Peyer's patch (tissue), 4 donors: Measurements from ENCODE around the gene COL9A2. TPM values are rescaled to one million over a fixed set of nuclear protein-coding genes. Genes with fewer than 3 reads are reported as not detected.

ENCODE experiments used
- DNase-seq, 3 donors: peaks; one replicate each; pipeline ENCODE4 v3.0.0-alpha.2; 2017 to 2019
- H3K27ac ChIP-seq, 4 donors: fragments of 200-600 bp; sonication (generic); one replicate each; pipeline ENCODE4 v1.5.1; 2016 to 2019
- H3K27me3 ChIP-seq, 2 donors: fragments of 200-600 bp; sonication (generic); one replicate each; pipeline ENCODE4 v1.5.1; 2019
- H3K36me3 ChIP-seq, 3 donors: fragments of 200-600 bp; sonication (generic); one replicate each; pipeline ENCODE4 v1.5.1; 2016 to 2019
- H3K4me1 ChIP-seq, 4 donors: fragments of 200-600 bp; sonication (generic); one replicate each; pipeline ENCODE4 v1.5.1; 2016 to 2019
- H3K4me3 ChIP-seq, 4 donors: fragments of 200-600 bp; sonication (generic); 1 replicate in 3 of 4; 2 replicates in 1 of 4; pipeline ENCODE4 v1.5.1; 2016 to 2019; ENCODE audit warnings: mild to moderate bottlenecking in 1 of 4
- H3K9me3 ChIP-seq, 4 donors: fragments of 200-600 bp; sonication (generic); one replicate each; pipeline ENCODE4 v1.5.1; 2016 to 2019; ENCODE audit warnings: mild to moderate bottlenecking in 1 of 4
- POLR2A ChIP-seq, 2 donors: fragments of 450-650 bp; IDR thresholded peaks; one replicate each; pipeline ENCODE4 v1.5.1; 2017; ENCODE audit warnings: antibody characterized with exemption in 2 of 2, mild to moderate bottlenecking in 2 of 2, moderate library complexity in 2 of 2
- total RNA-seq, 4 donors: library from RNA; depleted of rRNA; stranded (reverse); fragments of >200 nt; gene quantifications; one replicate each; pipeline ENCODE4 v1.1.0, GENCODE V29; 2016
- TF ChIP-seq, protein P1 (sequence below), 6 experiments: fragments of 450-650 bp in 4 of 6; fragments of 200-600 bp in 2 of 6; sonication (generic) in 1 of 6; IDR thresholded peaks; one replicate each; pipeline ENCODE4 v1.5.1; 2017 to 2019; ENCODE audit warnings: antibody characterized with exemption in 6 of 6, mild to moderate bottlenecking in 3 of 6, moderate library complexity in 1 of 6

COL9A2 gene
- total RNA-seq, 4 donors from 2014 or later = 2.1 to 11.6 (median 6.3) TPM

DNA sequence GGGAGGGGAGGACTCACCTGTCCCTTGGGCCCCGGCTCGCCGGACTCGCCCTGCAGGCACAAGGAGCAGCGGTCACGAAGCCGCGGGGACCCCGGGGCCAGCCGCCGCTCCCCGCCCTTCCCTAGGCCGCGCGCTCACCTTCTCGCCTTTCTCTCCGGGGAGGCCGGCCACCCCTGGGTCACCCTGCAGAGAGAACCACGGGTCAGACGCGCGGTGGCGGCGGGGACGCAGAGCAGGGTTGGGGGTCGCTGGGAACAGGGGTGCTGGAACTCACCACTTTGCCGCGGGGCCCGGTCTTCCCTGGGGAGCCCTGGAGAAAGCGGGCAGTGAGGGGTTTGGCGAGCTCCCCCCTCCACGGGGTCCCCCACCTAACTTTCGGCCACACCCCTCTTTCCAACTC, 13.3 kb downstream of the COL9A2 start:
- TF ChIP-seq POLR2A (IDR thresholded peaks at IDR 0.05) = no peak
- TF ChIP-seq, protein P1, sequence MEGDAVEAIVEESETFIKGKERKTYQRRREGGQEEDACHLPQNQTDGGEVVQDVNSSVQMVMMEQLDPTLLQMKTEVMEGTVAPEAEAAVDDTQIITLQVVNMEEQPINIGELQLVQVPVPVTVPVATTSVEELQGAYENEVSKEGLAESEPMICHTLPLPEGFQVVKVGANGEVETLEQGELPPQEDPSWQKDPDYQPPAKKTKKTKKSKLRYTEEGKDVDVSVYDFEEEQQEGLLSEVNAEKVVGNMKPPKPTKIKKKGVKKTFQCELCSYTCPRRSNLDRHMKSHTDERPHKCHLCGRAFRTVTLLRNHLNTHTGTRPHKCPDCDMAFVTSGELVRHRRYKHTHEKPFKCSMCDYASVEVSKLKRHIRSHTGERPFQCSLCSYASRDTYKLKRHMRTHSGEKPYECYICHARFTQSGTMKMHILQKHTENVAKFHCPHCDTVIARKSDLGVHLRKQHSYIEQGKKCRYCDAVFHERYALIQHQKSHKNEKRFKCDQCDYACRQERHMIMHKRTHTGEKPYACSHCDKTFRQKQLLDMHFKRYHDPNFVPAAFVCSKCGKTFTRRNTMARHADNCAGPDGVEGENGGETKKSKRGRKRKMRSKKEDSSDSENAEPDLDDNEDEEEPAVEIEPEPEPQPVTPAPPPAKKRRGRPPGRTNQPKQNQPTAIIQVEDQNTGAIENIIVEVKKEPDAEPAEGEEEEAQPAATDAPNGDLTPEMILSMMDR (IDR thresholded peaks at IDR 0.05) = no peak
- no peak for DNase-seq
- Histone ChIP-seq H3K27me3 (no peaks in the 10 kb centered on the region), H3K4me3 (no peak overlapping the region), H3K4me1 (no peaks in the 10 kb centered on the region), H3K36me3 (no peaks in the 10 kb centered on the region), H3K9me3 (no peaks in the 10 kb centered on the region), H3K27ac (no peak overlapping the region)

DNA sequence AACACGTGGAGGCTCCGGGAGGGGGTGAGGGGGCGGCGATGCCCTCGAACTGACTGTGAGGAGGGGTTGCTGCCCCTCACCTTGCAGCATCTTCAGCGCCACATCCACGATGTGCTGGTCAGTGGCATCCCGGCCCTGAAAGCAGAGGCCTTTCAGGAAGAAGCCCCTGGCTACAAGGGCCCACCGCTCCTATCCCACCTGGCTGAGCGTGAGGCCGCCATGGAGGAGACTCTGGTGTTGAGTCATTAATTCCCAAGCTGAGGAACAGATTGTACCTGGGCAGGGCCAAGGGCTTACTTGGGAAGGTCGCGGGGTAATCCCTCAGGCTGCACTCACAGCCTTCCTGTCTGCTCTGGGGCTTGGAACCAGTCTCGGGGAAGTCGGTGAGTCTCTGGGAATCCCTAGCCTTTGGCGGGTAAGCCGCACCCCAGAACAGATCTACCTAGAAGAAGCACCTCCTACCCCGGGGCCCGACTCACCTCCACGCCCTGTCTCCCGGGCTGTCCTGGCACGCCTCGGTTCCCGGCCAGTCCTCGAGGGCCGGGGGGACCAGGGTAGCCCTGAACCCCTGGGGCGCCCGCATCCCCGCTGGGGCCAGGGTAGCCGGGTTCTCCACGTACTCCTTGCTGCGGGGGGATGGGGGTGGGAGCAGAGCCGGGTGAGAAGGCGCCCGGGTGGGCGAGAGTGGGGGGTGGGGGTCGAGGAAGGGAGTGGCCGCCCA, 13.9 kb downstream of the COL9A2 start:
- TF ChIP-seq, protein P1 (IDR thresholded peaks at IDR 0.05) = no peak
- no peak for TF ChIP-seq POLR2A (IDR thresholded peaks at IDR 0.05)
- H3K27ac ChIP-seq = no peak overlapping the region
- no peaks in the 10 kb centered on the region for H3K9me3 ChIP-seq
- no peaks in the 10 kb centered on the region for H3K27me3 ChIP-seq
- no peaks in the 10 kb centered on the region for H3K36me3 ChIP-seq
- H3K4me3 ChIP-seq = no peak overlapping the region
- no peaks in the 10 kb centered on the region for H3K4me1 ChIP-seq
- no peak for DNase-seq

DNA sequence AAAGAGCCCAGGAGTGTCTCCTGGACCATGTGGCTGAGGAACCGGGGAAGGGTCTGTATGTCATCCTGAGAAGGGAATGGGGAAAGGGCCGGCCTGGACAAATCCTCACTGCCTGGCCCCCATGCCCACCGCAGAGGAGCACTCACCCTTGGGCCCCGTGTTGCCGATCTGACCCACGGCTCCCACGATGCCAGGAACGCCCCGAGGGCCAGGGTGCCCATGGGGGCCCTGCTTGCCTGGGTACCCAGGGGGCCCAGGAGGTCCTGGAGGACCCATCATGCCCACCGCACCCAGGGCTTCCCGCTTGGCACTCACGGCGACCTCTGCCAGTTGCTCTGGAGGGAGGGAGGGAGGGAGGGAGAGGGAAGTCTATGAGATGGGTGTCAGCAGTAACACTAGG, 14.6 kb downstream of the COL9A2 start:
- Histone ChIP-seq H3K9me3 (no peaks in the 10 kb centered on the region), H3K27ac (no peak overlapping the region), H3K4me1 (no peaks in the 10 kb centered on the region), H3K4me3 (no peak overlapping the region), H3K27me3 (no peaks in the 10 kb centered on the region), H3K36me3 (no peaks in the 10 kb centered on the region)
- no peak for TF ChIP-seq POLR2A (IDR thresholded peaks at IDR 0.05)
- TF ChIP-seq, protein P1 (IDR thresholded peaks at IDR 0.05) = no peak
- DNase-seq = no peak

DNA sequence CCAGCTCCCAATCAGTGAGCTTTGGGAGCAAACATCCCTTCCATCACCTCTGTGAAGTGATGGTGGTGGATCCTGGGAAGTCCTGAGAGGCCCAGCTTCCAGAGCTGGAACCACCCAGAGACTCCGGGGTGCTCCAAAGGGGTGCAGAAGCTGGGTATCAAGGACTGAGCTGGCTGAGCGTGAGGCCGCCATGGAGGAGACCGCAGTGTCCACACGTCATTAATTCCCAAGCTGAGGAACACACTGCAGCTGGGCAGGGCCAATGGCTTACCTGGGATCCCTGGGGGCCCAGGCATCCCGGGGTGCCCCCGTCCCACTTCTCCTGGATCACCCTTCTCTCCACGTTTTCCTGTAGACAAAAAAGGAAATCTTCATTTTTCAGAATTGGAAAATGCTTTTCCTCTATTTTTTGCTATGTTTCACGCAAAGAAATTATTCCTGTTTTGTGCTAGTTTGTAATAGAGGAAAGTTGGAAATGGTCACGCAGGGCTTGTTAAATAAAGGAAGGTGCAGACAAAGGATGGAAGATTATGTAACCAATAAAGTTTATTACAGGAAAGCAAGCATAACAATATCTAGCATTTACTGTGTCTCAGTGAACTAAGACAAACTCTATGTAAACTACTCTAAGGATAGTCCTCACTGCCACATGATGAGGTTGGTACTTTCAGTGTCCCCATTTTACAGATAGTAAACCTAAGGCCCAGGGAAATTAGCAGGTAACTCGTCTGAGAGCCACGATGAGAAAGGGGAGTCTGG, 15.4 kb downstream of the COL9A2 start:
- no peak overlapping the region for H3K4me3 ChIP-seq
- H3K36me3 ChIP-seq = no peaks in the 10 kb centered on the region
- no peaks in the 10 kb centered on the region for H3K4me1 ChIP-seq
- H3K9me3 ChIP-seq = no peaks in the 10 kb centered on the region
- no peak for TF ChIP-seq POLR2A (IDR thresholded peaks at IDR 0.05)
- TF ChIP-seq, protein P1 (IDR thresholded peaks at IDR 0.05) = no peak
- no peaks in the 10 kb centered on the region for H3K27me3 ChIP-seq
- no peak overlapping the region for H3K27ac ChIP-seq
- DNase-seq = no peak

DNA sequence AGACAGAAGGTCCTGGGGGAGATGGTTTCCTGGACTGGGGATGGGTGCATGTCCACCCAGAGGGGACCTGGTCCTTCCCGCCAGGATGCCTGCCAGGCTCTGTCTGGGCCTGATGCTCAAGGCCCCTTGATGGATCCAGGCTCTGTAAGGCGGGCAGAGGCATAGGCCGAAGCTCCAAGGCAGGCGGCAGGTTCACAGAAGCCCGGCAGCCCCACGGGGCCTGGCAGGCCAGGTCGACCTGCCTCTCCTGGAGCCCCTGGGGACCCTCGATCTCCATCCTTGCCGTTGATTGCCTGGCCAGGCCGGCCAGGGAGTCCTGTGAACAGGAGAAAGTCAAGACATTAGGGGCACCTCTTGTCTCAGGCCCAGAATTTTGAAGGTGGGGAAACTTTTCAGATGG, 16.0 kb downstream of the COL9A2 start:
- DNase-seq = no peak
- H3K4me3 ChIP-seq = no peak overlapping the region
- no peak overlapping the region for H3K27ac ChIP-seq
- no peaks in the 10 kb centered on the region for H3K9me3 ChIP-seq
- H3K36me3 ChIP-seq = no peaks in the 10 kb centered on the region
- H3K4me1 ChIP-seq = no peaks in the 10 kb centered on the region
- no peaks in the 10 kb centered on the region for H3K27me3 ChIP-seq
- TF ChIP-seq, protein P1 (IDR thresholded peaks at IDR 0.05) = no peak
- TF ChIP-seq POLR2A (IDR thresholded peaks at IDR 0.05) = no peak
